HG03460 (cell line): ENCODE results near the gene PHAF1.
A peak's percentile ranks its signal among the peaks of the same experiment; 100 is the strongest.

ENCODE experiments used
- ATAC-seq: cut with Tn5 transposase; IDR thresholded peaks from one replicate; pipeline ENCODE4 v1.9.1; 2021; ENCODE audit not compliant: unreplicated experiment

Gene PHAF1

GRCh38 chr16:67177743-67178699 lies 68.3 kb downstream of the PHAF1 start:
- no peak for ATAC-seq

DNA sequence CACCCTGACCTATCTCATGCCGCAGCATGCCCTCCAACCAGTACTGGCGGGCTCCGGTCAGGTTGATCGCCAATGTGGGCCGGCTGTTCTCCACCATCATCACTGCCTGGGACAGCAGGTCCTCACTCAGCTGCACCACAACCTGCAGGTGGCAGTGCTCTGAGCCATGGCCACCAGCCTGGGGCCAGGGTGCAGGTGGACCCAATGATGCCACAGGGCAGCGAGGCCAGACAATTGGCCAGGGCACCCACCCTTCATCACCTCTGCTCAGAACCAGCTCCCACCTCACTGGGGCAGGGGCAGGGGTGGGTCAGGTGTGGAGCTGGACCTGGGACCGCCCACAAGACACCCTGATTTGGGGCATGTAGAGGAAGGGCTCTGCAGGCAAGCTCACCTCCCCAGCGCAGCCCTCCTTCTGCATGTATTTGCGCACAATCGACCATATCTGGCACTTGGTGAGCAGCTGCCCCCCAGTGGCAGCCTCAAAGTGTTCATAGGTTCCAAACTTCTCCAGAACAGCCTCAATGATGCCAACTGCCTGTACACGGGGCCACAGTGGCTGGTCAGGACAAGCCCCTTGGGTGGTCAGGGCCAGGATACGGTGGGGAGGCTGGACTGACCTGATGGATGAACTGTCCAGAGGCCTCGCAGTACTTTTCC lies 69.8 kb downstream of the PHAF1 start:
- no peak for ATAC-seq

DNA sequence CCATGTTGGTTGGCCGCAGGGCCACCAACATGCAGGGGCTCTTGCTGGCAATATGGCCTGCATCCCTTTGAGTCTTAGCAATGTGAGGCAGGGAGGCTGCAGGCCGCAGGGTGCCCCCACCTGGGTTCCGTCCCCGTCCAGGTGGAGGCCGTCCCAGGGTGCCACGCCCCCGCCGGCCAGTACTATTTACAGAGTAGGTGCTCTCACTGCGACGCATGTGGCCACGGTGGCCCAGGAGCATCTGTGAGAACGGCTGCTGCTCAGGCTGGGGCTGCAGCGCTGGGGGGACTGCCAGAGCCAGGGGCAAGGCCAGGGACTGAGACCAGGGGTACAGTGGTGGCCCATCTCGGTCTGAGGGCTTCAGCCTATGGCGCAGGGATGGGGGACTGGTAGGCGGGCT lies 70.4 kb downstream of the PHAF1 start:
- ATAC-seq, result no peak

DNA sequence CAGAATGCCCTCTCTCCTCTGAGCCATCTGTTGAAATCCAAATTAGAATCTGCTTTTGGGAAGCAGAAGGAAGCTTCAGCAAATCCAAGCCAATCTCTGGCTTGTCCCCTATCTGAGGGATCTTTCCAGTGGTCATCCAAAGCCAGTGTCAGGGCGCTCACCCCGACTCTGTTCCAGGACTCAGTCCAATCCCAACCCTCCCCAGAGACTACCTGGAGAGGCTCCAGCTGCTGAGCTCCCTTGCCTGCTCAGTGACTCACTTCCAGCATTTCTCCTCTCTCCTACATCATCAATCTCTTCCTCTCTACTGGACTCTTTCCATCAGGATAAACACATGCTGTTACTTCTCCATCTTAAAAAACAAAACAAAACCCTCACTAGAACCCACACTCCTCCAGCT lies 71.6 kb downstream of the PHAF1 start:
- ATAC-seq, result no peak

DNA sequence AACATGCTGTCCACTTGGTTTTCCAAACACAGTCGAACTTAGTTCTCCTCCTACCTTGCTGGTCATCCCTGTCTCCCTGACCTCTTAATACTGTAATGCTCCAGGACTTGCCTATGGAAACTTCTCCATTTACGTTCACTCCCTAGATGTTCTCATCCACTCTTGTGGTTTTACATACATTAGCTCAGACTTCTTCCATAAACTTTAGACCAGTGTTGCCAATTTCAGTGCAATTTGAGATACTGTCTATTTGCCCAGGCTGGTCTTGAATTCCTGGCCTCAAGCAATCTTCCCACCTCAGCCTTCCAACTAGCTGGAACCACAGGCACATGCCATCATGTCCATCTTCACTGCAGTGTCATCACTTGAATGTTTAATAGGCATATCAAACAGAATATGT lies 72.5 kb downstream of the PHAF1 start:
- ATAC-seq, result no peak

- ATAC-seq, result no peak
Observed at GRCh38 chr16:67183284-67183626, 73.5 kb downstream of the PHAF1 start.

DNA sequence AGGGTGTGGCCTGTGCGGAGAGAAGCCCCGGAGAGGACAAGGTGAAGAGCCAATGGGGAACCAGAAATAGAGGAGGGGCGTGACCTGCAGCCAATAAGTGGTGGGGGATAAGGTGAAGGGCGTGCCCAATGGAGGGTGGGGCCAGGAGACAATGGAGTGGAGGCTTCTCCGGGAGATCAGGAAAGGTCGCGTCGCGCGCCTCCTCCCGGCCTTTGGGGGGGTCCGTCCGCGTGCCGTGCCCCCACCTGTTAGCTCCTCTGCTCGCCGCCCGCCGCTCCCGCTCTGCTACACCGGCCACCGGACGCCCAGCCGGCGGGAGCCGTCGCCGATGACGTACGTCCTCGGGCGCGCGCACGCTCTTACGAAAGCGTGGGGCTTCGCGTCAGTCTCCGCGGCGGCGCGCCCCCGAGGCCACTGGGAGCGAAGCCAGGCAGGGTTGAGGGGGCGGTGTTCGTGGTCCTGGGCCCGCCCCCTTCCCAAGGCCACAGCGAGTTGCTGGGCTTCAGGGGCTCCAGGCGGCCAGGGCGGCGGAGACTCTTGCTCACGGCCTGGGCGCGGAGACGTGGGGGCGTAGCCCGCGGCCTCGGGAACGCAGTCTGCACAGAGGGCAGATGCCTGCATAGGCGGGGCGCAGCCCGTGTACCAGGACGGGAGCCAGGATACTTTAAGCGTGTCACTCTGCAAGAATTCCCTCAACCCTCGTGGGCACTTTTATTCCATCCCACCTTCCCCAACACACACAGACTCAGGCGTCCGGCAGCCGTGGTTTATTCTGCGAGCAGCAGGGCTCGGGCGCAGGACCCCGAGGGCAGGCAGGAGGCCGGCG lies 74.1 kb downstream of the PHAF1 start, which contains the start of gene MATCAP1:
TSS of gene MATCAP1 (minus strand) at position 337 of the 826 bp plus-strand sequence. CDS start 3,353 bp downstream, outside the sequence.
- ATAC-seq, result peak; percentile 91

DNA sequence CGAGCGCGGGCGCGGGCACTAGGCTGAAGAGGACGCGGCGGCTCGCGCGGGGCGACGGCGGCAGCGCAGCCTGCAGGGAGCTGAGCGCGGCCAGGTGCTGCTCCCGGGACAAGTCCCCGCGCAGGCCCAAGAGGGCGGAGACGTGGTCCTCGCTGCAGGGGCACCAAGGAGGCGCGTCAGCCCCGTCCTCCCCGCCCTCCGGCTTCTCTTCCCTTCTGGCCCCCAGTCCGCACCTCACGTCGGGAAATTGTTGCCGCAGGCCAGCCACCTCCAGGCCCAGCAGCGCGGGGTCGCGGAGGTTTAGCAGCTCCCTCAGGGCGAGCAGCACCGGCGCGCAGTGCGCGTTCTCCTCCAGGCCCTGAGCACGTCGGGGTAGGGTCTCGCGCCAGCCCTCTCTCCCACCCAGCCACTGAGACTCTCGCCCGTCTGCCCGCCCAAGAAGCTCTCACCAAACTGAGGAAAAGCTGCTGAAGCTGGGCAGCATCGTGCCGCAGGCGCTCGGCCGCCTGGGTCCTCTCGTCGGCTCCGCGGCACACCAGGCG lies 74.8 kb downstream of the PHAF1 start:
- peak; percentile 3 for ATAC-seq

GRCh38 chr16:67184995-67185650 lies 75.4 kb downstream of the PHAF1 start:
- no peak for ATAC-seq

DNA sequence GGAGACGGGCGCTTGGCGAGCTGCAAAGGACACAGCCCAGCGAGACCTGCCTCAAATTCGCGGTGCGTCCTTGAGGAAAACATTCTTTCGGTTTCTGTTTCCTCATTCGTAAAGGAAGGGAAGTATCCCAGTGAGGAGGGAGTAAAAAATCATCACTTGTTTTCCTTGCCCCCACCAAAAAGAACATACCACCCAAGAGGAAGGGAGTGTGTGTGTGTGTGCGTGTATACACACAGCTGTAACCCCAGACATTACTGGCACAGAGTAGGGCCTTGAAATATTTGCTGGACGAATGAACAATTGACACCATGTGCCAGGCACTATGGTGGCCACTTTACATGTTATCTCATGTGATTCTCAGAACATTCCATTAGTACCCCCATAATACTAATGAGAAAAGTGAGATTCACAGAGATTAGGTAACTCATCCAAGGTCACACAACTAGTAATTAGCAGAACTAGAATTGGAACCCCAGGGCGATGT lies 76.0 kb downstream of the PHAF1 start:
- no peak for ATAC-seq

- ATAC-seq, result no peak
Observed at GRCh38 chr16:67186550-67186950, 76.8 kb downstream of the PHAF1 start.

DNA sequence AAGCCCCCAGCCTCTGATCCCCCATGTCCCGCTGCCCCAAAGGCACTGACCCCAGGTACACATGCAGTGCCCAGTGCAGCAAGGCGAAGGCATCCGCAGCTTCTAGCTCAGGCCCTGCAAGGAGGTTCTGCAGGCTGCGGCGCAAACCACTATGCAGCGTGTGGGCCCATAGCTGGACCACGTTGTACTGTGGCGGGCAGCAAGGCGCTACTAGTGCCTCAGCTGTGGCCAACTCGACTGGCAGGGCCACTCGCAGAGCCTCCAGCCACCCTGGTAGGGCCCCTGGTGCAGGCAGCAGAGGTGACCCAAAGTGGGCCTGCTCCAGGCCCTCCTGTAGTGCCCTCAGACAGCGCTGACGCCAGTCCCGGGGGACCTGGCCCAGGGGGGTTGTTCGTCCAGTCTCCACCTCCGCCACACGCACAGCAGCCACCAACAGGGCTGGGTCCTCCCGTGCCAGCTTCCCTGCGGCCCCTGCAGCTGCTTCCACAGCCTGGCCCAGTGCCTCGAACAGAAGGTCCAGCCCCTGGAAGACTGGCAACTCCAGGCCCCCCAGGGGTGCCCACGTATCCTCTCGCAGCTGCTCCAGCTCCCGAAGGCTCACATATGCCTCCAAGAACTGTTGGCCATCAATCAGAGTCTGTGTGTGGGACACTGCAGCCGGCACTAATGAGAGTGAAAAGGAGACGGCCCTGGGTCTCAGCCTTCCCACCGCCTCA lies 77.6 kb downstream of the PHAF1 start:
- no peak for ATAC-seq

DNA sequence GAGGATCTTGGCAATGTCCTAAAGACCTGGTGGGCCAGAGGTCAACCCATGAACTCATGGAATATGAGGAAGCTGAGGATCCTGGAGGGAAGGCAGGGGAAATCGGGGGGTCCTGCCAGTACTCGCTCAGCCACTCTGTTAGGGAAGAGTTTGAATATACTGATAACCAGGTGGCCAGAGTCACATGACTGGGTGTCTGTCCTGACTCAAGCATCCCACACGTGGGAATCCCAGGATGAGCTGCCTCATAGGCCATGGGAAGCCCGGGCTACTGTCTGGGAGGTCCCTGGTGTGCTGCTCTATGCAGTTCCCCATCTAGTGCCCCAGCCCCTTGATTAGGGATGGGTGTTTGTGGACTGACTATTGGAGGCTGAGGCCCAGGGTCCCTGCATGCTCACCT lies 78.6 kb downstream of the PHAF1 start:
- no peak for ATAC-seq

- no peak for ATAC-seq
Observed at GRCh38 chr16:67188798-67189197, 79.1 kb downstream of the PHAF1 start.

- ATAC-seq, result no peak
Observed at GRCh38 chr16:67190041-67190440, 80.3 kb downstream of the PHAF1 start, which contains the start of gene EXOC3L1. TSS of gene EXOC3L1 (minus strand) at chr16:67190136. CDS start at chr16:67189676, 460 bp downstream.

DNA sequence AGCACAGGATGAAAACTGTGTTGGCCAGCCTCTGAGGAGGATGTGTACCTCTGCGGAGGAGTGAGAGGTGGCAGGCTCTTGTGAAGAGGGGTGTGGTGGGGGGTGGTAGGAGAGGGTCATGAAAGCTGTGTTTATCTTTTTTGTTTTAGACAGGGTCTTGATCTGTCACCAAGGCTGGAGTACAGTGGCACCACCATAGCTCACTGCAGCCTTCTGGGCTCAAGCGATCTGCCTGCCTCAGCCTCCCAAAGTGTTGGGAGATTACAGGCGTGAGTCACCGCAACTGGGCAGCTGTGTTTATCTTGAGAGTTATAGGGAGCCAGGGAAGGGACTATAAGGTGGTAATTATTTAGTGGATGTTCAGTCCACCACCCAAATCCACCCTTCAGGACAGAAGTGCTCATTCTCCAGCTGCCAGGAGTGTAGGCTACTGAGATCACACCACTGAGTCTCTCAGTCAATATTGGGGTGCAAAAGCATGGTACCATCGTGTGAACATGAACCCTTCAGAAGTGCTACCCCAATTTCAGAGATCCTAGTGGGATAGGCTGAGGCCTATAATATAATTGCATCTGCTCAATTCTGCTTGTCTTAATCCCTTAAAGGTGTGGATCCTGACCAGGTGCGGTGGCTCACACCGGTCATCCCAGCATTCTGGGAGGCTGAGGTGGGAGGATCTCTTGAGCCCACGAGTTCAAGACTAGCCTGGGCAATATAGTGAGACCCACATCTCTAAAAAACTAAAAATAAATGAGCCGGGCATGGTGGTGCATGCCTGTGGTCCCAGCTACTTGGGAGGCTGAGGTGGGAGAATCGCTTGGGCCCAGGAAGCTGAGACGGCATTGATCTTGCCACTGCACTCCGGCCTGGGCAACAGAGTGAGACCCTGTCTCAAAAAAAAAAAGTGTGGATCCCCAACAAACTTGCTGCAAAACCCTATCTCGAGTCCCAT lies 81.0 kb downstream of the PHAF1 start:
- ATAC-seq, result no peak

- no peak for ATAC-seq
Observed at GRCh38 chr16:67191411-67191994, 81.8 kb downstream of the PHAF1 start.

DNA sequence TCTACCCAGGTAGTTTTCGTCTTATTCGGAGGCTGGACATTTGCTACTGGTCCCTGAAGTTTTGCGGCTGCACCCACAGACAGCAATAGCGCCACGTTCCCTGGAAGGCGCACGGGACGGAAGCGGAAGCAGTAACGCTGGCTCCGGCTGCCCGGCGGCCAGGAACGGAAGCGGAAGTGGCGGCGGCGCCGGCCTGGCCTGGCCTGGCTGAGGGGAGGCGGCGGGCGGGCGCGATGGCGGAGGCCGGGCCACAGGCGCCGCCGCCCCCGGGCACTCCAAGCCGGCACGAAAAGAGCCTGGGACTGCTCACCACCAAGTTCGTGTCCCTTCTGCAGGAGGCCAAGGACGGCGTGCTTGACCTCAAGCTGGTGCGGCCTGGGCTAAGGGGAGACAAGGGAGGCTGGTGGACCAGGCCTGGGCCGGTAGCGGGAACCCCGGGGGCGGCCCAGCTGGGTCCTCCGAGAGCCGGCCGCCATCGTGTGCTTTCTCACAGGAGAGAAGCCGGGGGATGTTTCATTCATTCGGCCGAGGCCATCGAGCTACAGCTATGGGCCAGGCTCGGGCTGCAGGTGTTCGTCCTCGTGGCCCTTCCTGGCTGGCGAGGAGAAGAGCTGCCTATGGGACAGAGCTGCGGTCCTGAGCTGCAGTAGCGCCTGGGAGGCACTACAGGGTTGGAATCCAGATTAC lies 82.4 kb downstream of the PHAF1 start, which contains the start of gene E2F4:
TSS of gene E2F4 (plus strand) at position 161 of the 687 bp plus-strand sequence. CDS start at position 234, 73 bp downstream.
- peak; percentile 87 for ATAC-seq
